Adrenal gland (tissue), 12 donors: Measurements from ENCODE around the gene VANGL2. TPM values are rescaled to one million over a fixed set of nuclear protein-coding genes. Genes with fewer than 3 reads are reported as not detected.

Source experiments
- DNase-seq, 7 donors: peaks; one replicate each; pipeline ENCODE4 v3.0.0-alpha.2; 2019 to 2020
- H3K27ac ChIP-seq, 5 donors: fragments of 200-600 bp; sonication (generic) in 4 of 5; 1 replicate in 3 of 5; 2 replicates in 2 of 5; pipeline versions ENCODE4 v1.5.1 to v1.8.0; 2016 to 2020; ENCODE audit warnings: mild to moderate bottlenecking in 1 of 5
- H3K27me3 ChIP-seq: fragments of 200-600 bp; 2 replicates; pipeline ENCODE4 v1.8.0; 2021
- H3K36me3 ChIP-seq, 2 donors: fragments of 200-600 bp; replicated peaks in 1 of 2; 1 replicate in 1 of 2; 2 replicates in 1 of 2; pipeline versions ENCODE4 v1.5.1 to v1.8.0; 2018 to 2022
- H3K4me1 ChIP-seq, 2 donors: fragments of 200-600 bp; replicated peaks in 1 of 2; 1 replicate in 1 of 2; 2 replicates in 1 of 2; pipeline versions ENCODE4 v1.5.1 to v1.8.0; 2018 to 2021
- H3K4me3 ChIP-seq, 4 donors: fragments of 200-600 bp; sonication (generic) in 3 of 4; one replicate each; pipeline ENCODE4 v1.5.1; 2016 to 2018
- H3K9me3 ChIP-seq, 3 donors: fragments of 200-600 bp; sonication (generic) in 1 of 3; replicated peaks in 1 of 3; 1 replicate in 2 of 3; 2 replicates in 1 of 3; pipeline versions ENCODE4 v1.5.1 to v1.8.0; 2016 to 2021
- CTCF ChIP-seq, 6 experiments: fragments of 450-650 bp in 4 of 6; fragments of 200-600 bp in 2 of 6; sonication (generic) in 1 of 6; IDR thresholded peaks; 1 replicate in 5 of 6; 2 replicates in 1 of 6; pipeline versions ENCODE4 v1.5.1 to v1.8.0; 2016 to 2021; ENCODE audit warnings: antibody characterized with exemption in 6 of 6, mild to moderate bottlenecking in 2 of 6, moderate library complexity in 1 of 6
- POLR2A ChIP-seq, 2 donors: fragments of 450-650 bp; IDR thresholded peaks; one replicate each; pipeline ENCODE4 v1.6.1; 2017; ENCODE audit warnings: antibody characterized with exemption in 2 of 2, mild to moderate bottlenecking in 2 of 2, moderate library complexity in 1 of 2
- WGBS, 4 donors: extraction: QIAGEN DNeasy Blood & Tissue Kit in 2 of 4; methylation state at CpG; one replicate each; pipeline versions ENCODE4 v1.1.5 to v1.1.7; 2013 to 2017; 5-methylcytosine and 5-hydroxymethylcytosine counted together
- intact Hi-C, 2 donors: fragments of 100-400 bp; cut with DNase I; formaldehyde crosslinking; loops; one replicate each; pipeline versions ENCODE4 v1.14.1 to v1.15.0; 2022 to 2023
- polyA plus RNA-seq, 3 donors: library from polyadenylated mRNA; stranded (reverse); fragments of 200-250 nt in 2 of 3; fragments of 350-450 nt in 1 of 3; fragmentation: Illumina TruSeq in 1 of 3; extraction: RNeasy Lipid Tissue Mini Kit (QIAGEN cat#74804) in 1 of 3; gene quantifications; one replicate each; pipeline ENCODE4 v1.2.3, GENCODE V29; 2013 to 2014
- total RNA-seq, 9 donors: library from RNA; depleted of rRNA in 4 of 9; stranded (reverse); fragments of >200 nt in 4 of 9; fragments of 120-200 nt in 1 of 9; fragmentation: NEBNext Ultra II Directional in 1 of 9; extraction: Animal tissue kit (Norgen Biotek cat#: 25700) in 1 of 9; gene quantifications; one replicate each; pipeline versions ENCODE4 v1.1.0 to v1.2.4, GENCODE V29; 2013 to 2023
- donor health status: healthy with polysubstance abuse.
- donor health status: Bipolar disorder and iron deficiency.
- donor health status: DM: yes; HTN: yes; CAD: no.
- donor health status: DM: no; HTN: no; CAD: no.
- donor health status: DM: no; HTN: no; CAD: no.
- donor health status: DM: yes; HTN: yes; CAD: no.

The VANGL2 gene
- total and polyA plus RNA-seq, 12 donors: 0.20 to 2.2 (median 0.74) TPM

- H3K36me3 ChIP-seq: no peaks in the 10 kb centered on the region
- no peak overlapping the region for H3K27ac ChIP-seq
- H3K9me3 ChIP-seq: no peaks in the 10 kb centered on the region
- 82 to 93% (median 86%) methylated on average over 8 of the region's 8 CpGs for WGBS, 4 donors
- intact Hi-C loops: no loop called here
- H3K4me3 ChIP-seq: no peak overlapping the region
- H3K4me1 ChIP-seq: no peaks in the 10 kb centered on the region
- peaks cover 3% of the 10 kb centered on the region for H3K27me3 ChIP-seq
- DNase-seq: peak in 1 of 7 donors; percentile 5
- TF ChIP-seq CTCF (IDR thresholded peaks at IDR 0.05) (no peak), POLR2A (IDR thresholded peaks at IDR 0.05) (no peak)
Measured at GRCh38 chr1:160394673-160395072, 5.7 kb upstream of the VANGL2 start.

- DNase-seq: peak in 1 of 7 donors; percentile 15
- 33 to 71% (median 63%) methylated on average over 1 of the region's 1 CpG for WGBS, 4 donors
- H3K9me3 ChIP-seq: no peaks in the 10 kb centered on the region
- no peak overlapping the region for H3K27ac ChIP-seq
- no peaks in the 10 kb centered on the region for H3K36me3 ChIP-seq
- no peak for TF ChIP-seq CTCF (IDR thresholded peaks at IDR 0.05)
- no peak for TF ChIP-seq POLR2A (IDR thresholded peaks at IDR 0.05)
- H3K4me1 ChIP-seq: no peaks in the 10 kb centered on the region
- intact Hi-C loops: no loop called here
- no peak overlapping the region for H3K4me3 ChIP-seq
- H3K27me3 ChIP-seq: peaks cover 21% of the 10 kb centered on the region
Measured at GRCh38 chr1:160397651-160398050, 2.7 kb upstream of the VANGL2 start.

GRCh38 chr1:160398823-160399222 is 1.5 kb upstream of the VANGL2 start:
- Histone ChIP-seq H3K36me3 (no peaks in the 10 kb centered on the region), H3K4me1 (no peaks in the 10 kb centered on the region), H3K27ac (no peak overlapping the region), H3K27me3 (peaks cover 21% of the 10 kb centered on the region), H3K4me3 (no peak overlapping the region), H3K9me3 (no peaks in the 10 kb centered on the region)
- intact Hi-C loops: no loop called here
- DNase-seq: peak in 1 of 7 donors; percentile 24
- 77 to 88% (median 81%) methylated on average over 4 of the region's 4 CpGs for WGBS, 4 donors
- no peak for TF ChIP-seq CTCF (IDR thresholded peaks at IDR 0.05)
- no peak for TF ChIP-seq POLR2A (IDR thresholded peaks at IDR 0.05)

GRCh38 chr1:160399544-160400222 is 681 bp upstream of the VANGL2 start:
- intact Hi-C loops: no loop called here
- Histone ChIP-seq H3K9me3 (no peaks in the 10 kb centered on the region), H3K36me3 (no peaks in the 10 kb centered on the region), H3K27me3 (peaks cover 21% of the 10 kb centered on the region), H3K27ac (no peak overlapping the region), H3K4me1 (no peaks in the 10 kb centered on the region), H3K4me3 (peak overlapping the region in 1 of 4 donors; percentile 79)
- 46 to 62% (median 59%) methylated on average over 17 of the region's 17 CpGs for WGBS, 4 donors
- peak in 1 of 7 donors; percentile 35 for DNase-seq
- TF ChIP-seq POLR2A (IDR thresholded peaks at IDR 0.05) (no peak), CTCF (IDR thresholded peaks at IDR 0.05) (no peak)
